Measurements from ENCODE around the gene C20orf144. TPM values are rescaled to one million over a fixed set of nuclear protein-coding genes. Genes with fewer than 3 reads are reported as not detected.
"Not testable (repeated sequence)": the region's sequence is repeated elsewhere in the genome, so short reads cannot be mapped to it uniquely, and the experiment has no call there.

The C20orf144 gene
- total RNA-seq, 2 donors from 2014 or later = 0.30 TPM; not detected in 1

DNA sequence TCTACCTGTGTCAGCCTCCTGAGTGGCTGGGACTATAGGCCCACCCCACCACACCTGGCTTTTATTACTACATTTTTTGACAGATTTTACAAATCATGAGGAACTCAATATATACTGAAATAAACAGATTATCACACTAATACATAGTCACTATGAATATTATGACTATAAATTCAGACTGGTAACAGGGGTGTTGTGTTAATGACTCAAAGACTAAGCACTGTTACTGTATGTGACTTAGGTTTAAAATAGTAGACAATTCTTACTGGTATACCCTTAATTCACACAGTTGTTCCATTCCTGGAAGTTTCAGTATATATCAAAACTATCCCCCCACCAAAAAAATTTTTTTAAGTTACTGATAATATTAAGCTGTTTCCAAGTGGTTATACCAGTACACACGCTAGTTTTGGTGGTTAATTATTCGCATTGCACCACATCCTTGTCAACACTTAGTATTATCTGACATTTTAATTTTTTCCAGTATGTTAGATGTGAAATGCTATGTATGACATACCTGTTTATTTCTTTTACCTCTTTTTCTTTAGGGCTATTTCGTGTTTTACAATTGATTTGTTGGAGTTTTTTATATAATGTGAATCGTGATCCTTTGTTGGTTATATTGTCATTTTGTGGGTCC is 34.4 kb upstream of the C20orf144 start:
- no peak for DNase-seq
- no peak overlapping the region for H3K4me3 ChIP-seq
- no peaks in the 10 kb centered on the region for H3K4me1 ChIP-seq
- H3K27me3 ChIP-seq = no peaks in the 10 kb centered on the region
- no peak overlapping the region for H3K9ac ChIP-seq (ENCODE audit: low read depth in 2 of 2, low read length in 2 of 2)
- TF ChIP-seq, protein P1, sequence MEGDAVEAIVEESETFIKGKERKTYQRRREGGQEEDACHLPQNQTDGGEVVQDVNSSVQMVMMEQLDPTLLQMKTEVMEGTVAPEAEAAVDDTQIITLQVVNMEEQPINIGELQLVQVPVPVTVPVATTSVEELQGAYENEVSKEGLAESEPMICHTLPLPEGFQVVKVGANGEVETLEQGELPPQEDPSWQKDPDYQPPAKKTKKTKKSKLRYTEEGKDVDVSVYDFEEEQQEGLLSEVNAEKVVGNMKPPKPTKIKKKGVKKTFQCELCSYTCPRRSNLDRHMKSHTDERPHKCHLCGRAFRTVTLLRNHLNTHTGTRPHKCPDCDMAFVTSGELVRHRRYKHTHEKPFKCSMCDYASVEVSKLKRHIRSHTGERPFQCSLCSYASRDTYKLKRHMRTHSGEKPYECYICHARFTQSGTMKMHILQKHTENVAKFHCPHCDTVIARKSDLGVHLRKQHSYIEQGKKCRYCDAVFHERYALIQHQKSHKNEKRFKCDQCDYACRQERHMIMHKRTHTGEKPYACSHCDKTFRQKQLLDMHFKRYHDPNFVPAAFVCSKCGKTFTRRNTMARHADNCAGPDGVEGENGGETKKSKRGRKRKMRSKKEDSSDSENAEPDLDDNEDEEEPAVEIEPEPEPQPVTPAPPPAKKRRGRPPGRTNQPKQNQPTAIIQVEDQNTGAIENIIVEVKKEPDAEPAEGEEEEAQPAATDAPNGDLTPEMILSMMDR (IDR thresholded peaks at IDR 0.05) = no peak
- H3K9me3 ChIP-seq = no peaks in the 10 kb centered on the region
- no peak overlapping the region for H3K27ac ChIP-seq
- intact Hi-C loops (cut with DNase I) = no loop called here
- peaks cover 12% of the 10 kb centered on the region for H3K36me3 ChIP-seq

DNA sequence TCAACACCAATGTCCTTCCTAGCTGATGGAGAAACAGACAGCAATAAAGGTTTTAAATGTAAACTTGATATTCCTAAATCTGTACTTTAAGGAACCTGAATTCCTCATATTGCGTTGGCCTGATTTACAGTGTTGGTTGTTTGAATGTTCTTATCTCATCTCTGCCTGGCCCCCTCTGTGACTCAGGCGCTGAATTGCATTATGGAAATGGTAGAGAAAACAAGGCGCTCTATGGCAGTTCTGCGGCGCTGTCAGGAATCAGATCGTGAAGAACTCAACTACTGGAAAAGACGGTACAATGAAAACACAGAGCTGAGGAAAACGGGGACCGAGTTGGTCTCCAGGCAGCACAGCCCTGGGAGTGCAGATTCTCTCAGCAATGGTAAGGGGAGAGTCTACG is 32.6 kb upstream of the C20orf144 start:
- TF ChIP-seq, protein P1 (IDR thresholded peaks at IDR 0.05) = no peak
- H3K9me3 ChIP-seq = no peaks in the 10 kb centered on the region
- no peak overlapping the region for H3K4me3 ChIP-seq
- no peak overlapping the region for H3K9ac ChIP-seq (ENCODE audit: low read depth in 2 of 2, low read length in 2 of 2)
- no peak for DNase-seq
- H3K27me3 ChIP-seq = no peaks in the 10 kb centered on the region
- intact Hi-C loops (cut with DNase I) = no loop called here
- peaks cover 12% of the 10 kb centered on the region for H3K36me3 ChIP-seq
- no peak overlapping the region for H3K27ac ChIP-seq
- no peaks in the 10 kb centered on the region for H3K4me1 ChIP-seq

DNA sequence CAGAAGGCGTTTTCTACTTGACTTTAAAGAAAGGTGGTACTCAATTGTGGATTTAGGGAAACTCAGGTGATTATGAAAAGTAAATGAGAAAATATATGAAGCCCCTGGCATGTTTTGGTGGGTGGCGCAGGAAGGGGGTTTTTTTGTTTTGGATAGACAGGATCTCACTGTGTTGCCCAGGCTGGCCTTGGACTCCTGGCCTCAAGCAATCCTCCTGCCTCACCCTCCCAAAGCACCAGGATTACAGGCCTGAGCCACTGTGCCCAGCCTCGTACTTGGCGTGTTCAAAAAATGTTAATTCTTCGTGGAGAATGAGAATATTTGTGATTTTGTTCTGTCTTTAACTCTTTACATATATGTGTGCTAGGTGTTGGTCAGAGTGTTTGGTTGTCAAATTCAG is 32.1 kb upstream of the C20orf144 start:
- no peak for DNase-seq
- intact Hi-C loops (cut with DNase I) = no loop called here
- no peak overlapping the region for H3K27ac ChIP-seq
- H3K4me3 ChIP-seq = no peak overlapping the region
- no peaks in the 10 kb centered on the region for H3K9me3 ChIP-seq
- TF ChIP-seq, protein P1 (IDR thresholded peaks at IDR 0.05) = no peak
- H3K27me3 ChIP-seq = no peaks in the 10 kb centered on the region
- H3K36me3 ChIP-seq = peaks cover 12% of the 10 kb centered on the region
- no peak overlapping the region for H3K9ac ChIP-seq (ENCODE audit: low read depth in 2 of 2, low read length in 2 of 2)
- no peaks in the 10 kb centered on the region for H3K4me1 ChIP-seq

DNA sequence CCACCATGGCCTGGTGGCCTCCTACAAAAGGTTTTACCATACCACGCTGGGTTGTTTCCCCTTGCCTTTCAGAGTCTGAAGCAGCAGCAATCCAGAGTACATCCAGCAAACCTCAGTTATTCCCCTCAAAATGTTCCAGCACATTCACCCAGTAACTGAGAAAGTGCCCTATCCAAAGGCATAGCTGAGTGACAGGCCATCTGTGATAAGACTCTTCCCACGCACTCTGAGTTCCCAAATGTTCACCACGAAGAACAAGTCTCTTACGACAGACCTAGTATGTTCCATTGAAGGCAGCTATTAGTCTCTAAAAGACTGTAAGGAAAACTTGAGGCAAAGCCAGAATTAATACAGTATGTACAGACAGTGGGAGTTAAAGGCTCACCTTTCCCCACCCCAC is 31.6 kb upstream of the C20orf144 start:
- TF ChIP-seq, protein P1 (IDR thresholded peaks at IDR 0.05) = no peak
- intact Hi-C loops (cut with DNase I) = no loop called here
- no peaks in the 10 kb centered on the region for H3K9me3 ChIP-seq
- DNase-seq = no peak
- H3K36me3 ChIP-seq = peaks cover 12% of the 10 kb centered on the region
- H3K27me3 ChIP-seq = no peaks in the 10 kb centered on the region
- H3K27ac ChIP-seq = no peak overlapping the region
- no peaks in the 10 kb centered on the region for H3K4me1 ChIP-seq
- no peak overlapping the region for H3K4me3 ChIP-seq
- no peak overlapping the region for H3K9ac ChIP-seq (ENCODE audit: low read depth in 2 of 2, low read length in 2 of 2)

DNA sequence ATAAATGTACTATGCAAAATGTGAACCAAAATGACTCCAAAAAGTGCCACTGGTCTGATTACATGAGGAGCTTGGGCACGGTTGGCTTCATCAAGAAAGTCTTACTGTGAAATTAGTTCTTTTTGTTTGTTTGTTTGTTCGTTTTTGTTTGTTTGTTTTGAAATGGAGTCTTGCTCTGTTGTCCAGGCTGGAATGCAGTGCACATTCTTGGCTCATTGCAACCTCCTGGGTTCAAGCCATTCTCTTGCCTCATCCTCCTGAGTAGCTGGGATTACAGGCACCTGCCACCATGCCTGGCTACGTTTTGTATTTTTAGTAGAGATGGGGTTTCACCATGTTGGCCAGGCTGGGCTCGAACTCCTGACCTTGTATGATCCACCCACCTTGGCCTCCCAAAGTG is 30.2 kb upstream of the C20orf144 start:
- intact Hi-C loops (cut with DNase I); H3K4me3 ChIP-seq; H3K27ac ChIP-seq; H3K9ac ChIP-seq (ENCODE audit: low read depth in 2 of 2, low read length in 2 of 2); H3K36me3 ChIP-seq; H3K4me1 ChIP-seq; H3K27me3 ChIP-seq; DNase-seq; H3K9me3 ChIP-seq: not testable (repeated sequence)

DNA sequence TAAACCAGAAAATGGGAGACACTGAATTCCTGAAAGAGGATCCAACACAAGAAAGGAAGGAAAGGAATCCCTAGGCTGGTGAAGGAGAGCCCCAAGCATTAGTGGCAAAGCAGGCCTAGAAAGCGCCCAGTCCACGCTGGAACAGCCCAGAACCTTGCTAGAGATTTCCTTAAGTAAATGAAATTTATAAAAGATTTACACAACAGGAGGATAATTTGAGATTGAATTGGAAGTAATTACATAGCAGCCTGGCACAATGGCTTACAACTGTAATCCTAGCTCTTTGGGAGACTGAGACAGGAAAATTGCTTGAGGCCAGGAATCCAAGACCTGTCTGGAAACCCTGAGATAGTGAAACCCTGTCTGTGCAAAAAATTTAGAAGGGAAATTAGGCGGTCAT is 26.8 kb upstream of the C20orf144 start:
- intact Hi-C loops (cut with DNase I) = no loop called here
- TF ChIP-seq, protein P1 (IDR thresholded peaks at IDR 0.05) = no peak
- no peaks in the 10 kb centered on the region for H3K27me3 ChIP-seq
- H3K9ac ChIP-seq (ENCODE audit: low read depth in 2 of 2, low read length in 2 of 2) = no peak overlapping the region
- no peak for DNase-seq
- H3K4me3 ChIP-seq = no peak overlapping the region
- H3K27ac ChIP-seq = no peak overlapping the region
- H3K4me1 ChIP-seq = no peaks in the 10 kb centered on the region
- peaks cover 7% of the 10 kb centered on the region for H3K36me3 ChIP-seq
- H3K9me3 ChIP-seq = no peaks in the 10 kb centered on the region

All from colonic mucosa (tissue), 4 donors.